Adrenal gland (tissue), 12 donors: Measurements from ENCODE around the gene PBX1. TPM values are rescaled to one million over a fixed set of nuclear protein-coding genes. Genes with fewer than 3 reads are reported as not detected.
A peak's percentile ranks its signal among the peaks of the same experiment; 100 is the strongest.

Experiments used
- DNase-seq, 7 donors: peaks; one replicate each; pipeline ENCODE4 v3.0.0-alpha.2; 2019 to 2020
- H3K27ac ChIP-seq, 5 donors: fragments of 200-600 bp; sonication (generic) in 4 of 5; 1 replicate in 3 of 5; 2 replicates in 2 of 5; pipeline versions ENCODE4 v1.5.1 to v1.8.0; 2016 to 2020; ENCODE audit warnings: mild to moderate bottlenecking in 1 of 5
- H3K27me3 ChIP-seq: fragments of 200-600 bp; 2 replicates; pipeline ENCODE4 v1.8.0; 2021
- H3K36me3 ChIP-seq, 2 donors: fragments of 200-600 bp; replicated peaks in 1 of 2; 1 replicate in 1 of 2; 2 replicates in 1 of 2; pipeline versions ENCODE4 v1.5.1 to v1.8.0; 2018 to 2022
- H3K4me1 ChIP-seq, 2 donors: fragments of 200-600 bp; replicated peaks in 1 of 2; 1 replicate in 1 of 2; 2 replicates in 1 of 2; pipeline versions ENCODE4 v1.5.1 to v1.8.0; 2018 to 2021
- H3K4me3 ChIP-seq, 4 donors: fragments of 200-600 bp; sonication (generic) in 3 of 4; one replicate each; pipeline ENCODE4 v1.5.1; 2016 to 2018
- H3K9me3 ChIP-seq, 3 donors: fragments of 200-600 bp; sonication (generic) in 1 of 3; replicated peaks in 1 of 3; 1 replicate in 2 of 3; 2 replicates in 1 of 3; pipeline versions ENCODE4 v1.5.1 to v1.8.0; 2016 to 2021
- CTCF ChIP-seq, 6 experiments: fragments of 450-650 bp in 4 of 6; fragments of 200-600 bp in 2 of 6; sonication (generic) in 1 of 6; IDR thresholded peaks; 1 replicate in 5 of 6; 2 replicates in 1 of 6; pipeline versions ENCODE4 v1.5.1 to v1.8.0; 2016 to 2021; ENCODE audit warnings: antibody characterized with exemption in 6 of 6, mild to moderate bottlenecking in 2 of 6, moderate library complexity in 1 of 6
- POLR2A ChIP-seq, 2 donors: fragments of 450-650 bp; IDR thresholded peaks; one replicate each; pipeline ENCODE4 v1.6.1; 2017; ENCODE audit warnings: antibody characterized with exemption in 2 of 2, mild to moderate bottlenecking in 2 of 2, moderate library complexity in 1 of 2
- WGBS, 4 donors: extraction: QIAGEN DNeasy Blood & Tissue Kit in 2 of 4; methylation state at CpG; one replicate each; pipeline versions ENCODE4 v1.1.5 to v1.1.7; 2013 to 2017; 5-methylcytosine and 5-hydroxymethylcytosine counted together
- intact Hi-C, 2 donors: fragments of 100-400 bp; cut with DNase I; formaldehyde crosslinking; loops; one replicate each; pipeline versions ENCODE4 v1.14.1 to v1.15.0; 2022 to 2023
- polyA plus RNA-seq, 3 donors: library from polyadenylated mRNA; stranded (reverse); fragments of 200-250 nt in 2 of 3; fragments of 350-450 nt in 1 of 3; fragmentation: Illumina TruSeq in 1 of 3; extraction: RNeasy Lipid Tissue Mini Kit (QIAGEN cat#74804) in 1 of 3; gene quantifications; one replicate each; pipeline ENCODE4 v1.2.3, GENCODE V29; 2013 to 2014
- total RNA-seq, 9 donors: library from RNA; depleted of rRNA in 4 of 9; stranded (reverse); fragments of >200 nt in 4 of 9; fragments of 120-200 nt in 1 of 9; fragmentation: NEBNext Ultra II Directional in 1 of 9; extraction: Animal tissue kit (Norgen Biotek cat#: 25700) in 1 of 9; gene quantifications; one replicate each; pipeline versions ENCODE4 v1.1.0 to v1.2.4, GENCODE V29; 2013 to 2023
- donor health status: healthy with polysubstance abuse.
- donor health status: Bipolar disorder and iron deficiency.
- donor health status: DM: yes; HTN: yes; CAD: no.
- donor health status: DM: no; HTN: no; CAD: no.
- donor health status: DM: no; HTN: no; CAD: no.
- donor health status: DM: yes; HTN: yes; CAD: no.

PBX1 gene
- total and polyA plus RNA-seq, 12 donors = 13.0 to 294 (median 99.3) TPM

- Histone ChIP-seq H3K36me3 (peaks cover 0 to 4% of the 10 kb centered on the region in 2 donors), H3K4me1 (peaks cover 11 to 54% of the 10 kb centered on the region in 2 donors), H3K4me3 (peak overlapping the region in 1 of 4 donors; percentile 7), H3K27ac (peak overlapping the region in 4 of 5 donors; percentile 27 to 84 (median 74)), H3K27me3 (no peaks in the 10 kb centered on the region), H3K9me3 (no peaks in the 10 kb centered on the region)
- intact Hi-C loops = no loop called here
- WGBS, 4 donors = 34 to 66% (median 42%) methylated on average over 35 to 66 of the region's 66 CpGs
- TF ChIP-seq POLR2A (IDR thresholded peaks at IDR 0.05) (no peak), CTCF (IDR thresholded peaks at IDR 0.05) (no peak)
- DNase-seq = peak; percentile 22 to 72 (median 57)
Measured at GRCh38 chr1:164576291-164577271, 17.6 kb downstream of the PBX1 start.

- DNase-seq = no peak
- H3K27me3 ChIP-seq = no peaks in the 10 kb centered on the region
- no peak overlapping the region for H3K4me3 ChIP-seq
- no peaks in the 10 kb centered on the region for H3K9me3 ChIP-seq
- peak overlapping the region in 4 of 5 donors; percentile 27 to 84 (median 74) for H3K27ac ChIP-seq
- intact Hi-C loops = no loop called here
- peaks cover 0 to 4% of the 10 kb centered on the region in 2 donors for H3K36me3 ChIP-seq
- TF ChIP-seq CTCF (IDR thresholded peaks at IDR 0.05) (no peak), POLR2A (IDR thresholded peaks at IDR 0.05) (no peak)
- 54 to 75% (median 64%) methylated on average over 3 of the region's 3 CpGs for WGBS, 4 donors
- peaks cover 11 to 54% of the 10 kb centered on the region in 2 donors for H3K4me1 ChIP-seq
Measured at GRCh38 chr1:164577291-164577690, 18.3 kb downstream of the PBX1 start.

GRCh38 chr1:164578479-164579200 lies 19.7 kb downstream of the PBX1 start:
- no peak for DNase-seq
- WGBS, 4 donors = 82 to 86% (median 84%) methylated on average over 4 of the region's 4 CpGs
- Histone ChIP-seq H3K36me3 (peaks cover 0 to 3% of the 10 kb centered on the region in 2 donors), H3K27ac (peak overlapping the region in 1 of 5 donors; percentile 17), H3K9me3 (no peaks in the 10 kb centered on the region), H3K4me3 (no peak overlapping the region), H3K4me1 (peaks cover 11 to 66% of the 10 kb centered on the region in 2 donors), H3K27me3 (no peaks in the 10 kb centered on the region)
- TF ChIP-seq POLR2A (IDR thresholded peaks at IDR 0.05) (no peak), CTCF (IDR thresholded peaks at IDR 0.05) (no peak)
- intact Hi-C loops = no loop called here

GRCh38 chr1:164579381-164579780 lies 20.4 kb downstream of the PBX1 start:
- intact Hi-C loops = no loop called here
- H3K4me3 ChIP-seq = no peak overlapping the region
- no peak for TF ChIP-seq CTCF (IDR thresholded peaks at IDR 0.05)
- no peak for TF ChIP-seq POLR2A (IDR thresholded peaks at IDR 0.05)
- H3K36me3 ChIP-seq = no peaks in the 10 kb centered on the region
- H3K9me3 ChIP-seq = no peaks in the 10 kb centered on the region
- no peak for DNase-seq
- WGBS, 4 donors = 72 to 90% (median 80%) methylated on average over 4 of the region's 4 CpGs
- peaks cover 11 to 69% of the 10 kb centered on the region in 2 donors for H3K4me1 ChIP-seq
- no peaks in the 10 kb centered on the region for H3K27me3 ChIP-seq
- peak overlapping the region in 1 of 5 donors; percentile 42 for H3K27ac ChIP-seq
